ENCODE results near the gene OSER1. TPM values are rescaled to one million over a fixed set of nuclear protein-coding genes. Genes with fewer than 3 reads are reported as not detected.

Gene OSER1
- polyA plus RNA-seq, 1 of the 3 experiments (the other 2 are of a cell fraction), result 22.3 TPM

DNA sequence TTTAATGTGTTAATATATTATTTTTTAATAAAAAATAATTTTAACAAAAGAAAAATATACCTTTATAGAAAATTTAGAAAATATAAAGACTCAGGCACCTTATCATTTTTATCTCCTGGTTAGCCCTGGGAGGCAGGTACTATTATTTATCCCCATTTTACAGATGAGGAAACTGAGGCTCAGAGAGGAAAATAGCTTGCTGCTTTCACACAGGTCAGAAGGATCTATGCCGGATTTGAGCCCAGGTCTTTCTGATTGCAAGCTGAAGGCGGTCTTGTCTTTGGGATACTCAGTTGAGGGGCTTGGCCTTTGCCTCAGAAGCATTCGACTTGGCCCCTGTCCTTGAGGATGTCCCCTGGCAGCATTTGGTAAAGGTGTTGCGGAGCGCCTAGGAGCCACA lies 11.5 kb upstream of the OSER1 start (continued):
- TF ChIP-seq GABPA (IDR thresholded peaks at IDR 0.05; ENCODE audit: low read depth), result no peak

DNA sequence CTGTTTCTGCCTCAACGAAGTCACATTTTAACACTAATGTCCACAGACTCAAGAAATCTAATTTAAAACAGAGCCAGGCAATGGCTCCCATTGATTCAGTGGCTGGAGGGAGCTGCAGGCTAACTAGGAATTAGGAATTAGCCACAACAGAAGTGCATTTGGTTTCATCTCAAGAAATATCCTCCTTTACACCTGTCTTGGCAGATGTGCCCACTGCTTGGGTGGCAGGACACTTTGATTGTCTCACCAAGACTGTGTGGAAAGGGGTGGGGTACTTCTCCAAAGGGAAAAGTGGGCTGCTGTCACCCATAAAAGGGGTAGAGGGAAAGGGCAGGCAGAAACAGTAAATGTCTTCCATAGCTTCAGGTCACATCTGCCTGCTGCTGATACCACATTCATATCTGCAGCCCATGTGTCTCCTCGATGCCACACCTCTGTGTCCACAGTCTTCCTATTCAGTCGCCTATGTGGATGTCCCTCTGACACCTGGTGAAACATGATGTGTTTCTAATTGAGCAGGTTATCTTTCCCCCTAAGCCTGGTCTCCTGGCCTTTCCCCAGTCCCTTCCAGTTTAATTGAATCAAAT lies 10.9 kb upstream of the OSER1 start:
- no peak overlapping the region; a peak in 1 of 4 replicates for H3K27ac ChIP-seq (ENCODE audit: low read depth in 2 of 2, low read length in 1 of 2)
- no peaks in the 10 kb centered on the region for H3F3A ChIP-seq (replicated peaks; ENCODE audit: insufficient read depth)
- no peaks in the 10 kb centered on the region for H3K27me3 ChIP-seq (ENCODE audit: insufficient read depth)
- H3K9ac ChIP-seq, result no peak overlapping the region
- H3K36me3 ChIP-seq (replicated peaks in 1 of 2; ENCODE audit: control insufficient read depth in 1 of 2, insufficient read depth in 2 of 2, low read length in 1 of 2), result no peaks in the 10 kb centered on the region
- TF ChIP-seq, protein P1, sequence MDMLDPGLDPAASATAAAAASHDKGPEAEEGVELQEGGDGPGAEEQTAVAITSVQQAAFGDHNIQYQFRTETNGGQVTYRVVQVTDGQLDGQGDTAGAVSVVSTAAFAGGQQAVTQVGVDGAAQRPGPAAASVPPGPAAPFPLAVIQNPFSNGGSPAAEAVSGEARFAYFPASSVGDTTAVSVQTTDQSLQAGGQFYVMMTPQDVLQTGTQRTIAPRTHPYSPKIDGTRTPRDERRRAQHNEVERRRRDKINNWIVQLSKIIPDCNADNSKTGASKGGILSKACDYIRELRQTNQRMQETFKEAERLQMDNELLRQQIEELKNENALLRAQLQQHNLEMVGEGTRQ (IDR thresholded peaks at IDR 0.05; ENCODE audit: borderline replicate concordance, low read depth, low read length), result no peak
- peak in 1 of 2 experiments; percentile 7; a peak in 1 of 4 replicates for TF ChIP-seq EP300 (IDR thresholded peaks at IDR 0.05; ENCODE audit: borderline replicate concordance in 1 of 2, low read depth in 1 of 2, low read length in 1 of 2)
- no peak for TF ChIP-seq RFX5 (IDR thresholded peaks at IDR 0.05; ENCODE audit: low read length)
- TF ChIP-seq, protein P2, sequence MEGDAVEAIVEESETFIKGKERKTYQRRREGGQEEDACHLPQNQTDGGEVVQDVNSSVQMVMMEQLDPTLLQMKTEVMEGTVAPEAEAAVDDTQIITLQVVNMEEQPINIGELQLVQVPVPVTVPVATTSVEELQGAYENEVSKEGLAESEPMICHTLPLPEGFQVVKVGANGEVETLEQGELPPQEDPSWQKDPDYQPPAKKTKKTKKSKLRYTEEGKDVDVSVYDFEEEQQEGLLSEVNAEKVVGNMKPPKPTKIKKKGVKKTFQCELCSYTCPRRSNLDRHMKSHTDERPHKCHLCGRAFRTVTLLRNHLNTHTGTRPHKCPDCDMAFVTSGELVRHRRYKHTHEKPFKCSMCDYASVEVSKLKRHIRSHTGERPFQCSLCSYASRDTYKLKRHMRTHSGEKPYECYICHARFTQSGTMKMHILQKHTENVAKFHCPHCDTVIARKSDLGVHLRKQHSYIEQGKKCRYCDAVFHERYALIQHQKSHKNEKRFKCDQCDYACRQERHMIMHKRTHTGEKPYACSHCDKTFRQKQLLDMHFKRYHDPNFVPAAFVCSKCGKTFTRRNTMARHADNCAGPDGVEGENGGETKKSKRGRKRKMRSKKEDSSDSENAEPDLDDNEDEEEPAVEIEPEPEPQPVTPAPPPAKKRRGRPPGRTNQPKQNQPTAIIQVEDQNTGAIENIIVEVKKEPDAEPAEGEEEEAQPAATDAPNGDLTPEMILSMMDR (IDR thresholded peaks at IDR 0.05), result no peak
- no peak for TF ChIP-seq FOXM1 (IDR thresholded peaks at IDR 0.05; ENCODE audit: low read depth)
- no peak overlapping the region for H3K4me2 ChIP-seq
- peaks cover 0 to 12% of the 10 kb centered on the region in 2 experiments; a peak in 1 of 4 replicates for H3K4me1 ChIP-seq (ENCODE audit: control insufficient read depth in 1 of 2, insufficient read depth in 2 of 2, low read depth in 1 of 2, low read length in 1 of 2)
- peak; percentile 30 for DNase-seq
- H3K9me2 ChIP-seq, result no peaks in the 10 kb centered on the region
- H3K9me3 ChIP-seq, result no peaks in the 10 kb centered on the region
- no peaks in the 10 kb centered on the region for H3K79me2 ChIP-seq (ENCODE audit: insufficient read depth)
- no peaks in the 10 kb centered on the region for H4K20me1 ChIP-seq (ENCODE audit: insufficient read depth)
- no peak overlapping the region for H2AFZ ChIP-seq (ENCODE audit: low read depth)
- POLR2A ChIA-PET, result no interaction called here
- 44% methylated on average over 3 of the region's 3 CpGs for WGBS (ENCODE audit: low lambda C conversion rate)
- no peak overlapping the region for H3K4me3 ChIP-seq (ENCODE audit: low read depth in 2 of 2, low read length in 1 of 2)
- CTCF ChIA-PET, result interaction anchor here (0.9 to 5.9 kb wide), 6 partner anchors 10 to 249 kb away, joined by 3 to 42 read pairs (median 4); partner anchors contain the start of gene FITM2

DNA sequence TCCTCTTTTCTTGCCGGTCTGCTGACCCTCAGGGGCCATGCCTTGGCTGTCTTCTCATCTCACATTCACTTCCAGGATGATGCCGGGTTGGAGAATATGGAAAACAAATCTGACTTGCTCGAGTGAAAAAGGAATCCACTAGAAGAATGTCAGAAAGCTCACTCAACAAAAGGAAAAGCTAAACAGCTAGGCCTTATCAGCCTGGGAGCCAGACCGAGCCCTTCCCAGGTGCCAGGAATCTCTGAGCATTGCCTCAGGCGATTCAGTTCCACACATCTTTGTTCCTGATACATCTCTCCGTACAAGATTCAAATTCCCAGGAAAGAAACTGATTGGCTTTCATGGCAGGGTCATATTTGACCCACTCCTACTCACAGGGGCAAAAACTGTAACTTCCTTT lies 9.2 kb upstream of the OSER1 start:
- Histone ChIP-seq H3K4me1 (ENCODE audit: control insufficient read depth in 1 of 2, insufficient read depth in 2 of 2, low read depth in 1 of 2, low read length in 1 of 2) (peaks cover 0 to 12% of the 10 kb centered on the region in 2 experiments; a peak in 1 of 4 replicates), H3K9me3 (no peaks in the 10 kb centered on the region), H3K4me3 (ENCODE audit: low read depth in 2 of 2, low read length in 1 of 2) (no peak overlapping the region), H4K20me1 (ENCODE audit: insufficient read depth) (no peaks in the 10 kb centered on the region), H3K36me3 (replicated peaks in 1 of 2; ENCODE audit: control insufficient read depth in 1 of 2, insufficient read depth in 2 of 2, low read length in 1 of 2) (no peaks in the 10 kb centered on the region), H3K27me3 (ENCODE audit: insufficient read depth) (no peaks in the 10 kb centered on the region), H3F3A (replicated peaks; ENCODE audit: insufficient read depth) (no peaks in the 10 kb centered on the region), H3K27ac (ENCODE audit: low read depth in 2 of 2, low read length in 1 of 2) (no peak overlapping the region), H3K9me2 (no peaks in the 10 kb centered on the region), H3K79me2 (ENCODE audit: insufficient read depth) (no peaks in the 10 kb centered on the region), H3K9ac (no peak overlapping the region), H2AFZ (ENCODE audit: low read depth) (no peak overlapping the region), H3K4me2 (no peak overlapping the region)
- CTCF ChIA-PET, result interaction anchor here (0.9 to 11.2 kb wide), 4 partner anchors 11 to 166 kb away, joined by 3 to 264 read pairs (median 24); partner anchors contain the start of gene FITM2
- 67% methylated on average over 6 of the region's 6 CpGs for WGBS (ENCODE audit: low lambda C conversion rate)
- TF ChIP-seq ELF1 (IDR thresholded peaks at IDR 0.05) (no peak), SMC3 (IDR thresholded peaks at IDR 0.05; ENCODE audit: low read depth, low read length) (no peak), TCF12 (IDR thresholded peaks at IDR 0.05) (no peak), RFX5 (IDR thresholded peaks at IDR 0.05; ENCODE audit: low read length) (no peak), SIN3A (IDR thresholded peaks at IDR 0.05; ENCODE audit: borderline replicate concordance, low read depth, low read length) (no peak), EZH2phosphoT487 (IDR thresholded peaks at IDR 0.05; ENCODE audit: borderline replicate concordance, low read depth) (no peak), NRF1 (IDR thresholded peaks at IDR 0.05; ENCODE audit: low read depth, low read length) (no peak), JUND (IDR thresholded peaks at IDR 0.05) (no peak), MXI1 (IDR thresholded peaks at IDR 0.05; ENCODE audit: low read depth, low read length) (no peak), FOXJ3 (CRISPR knock-in tag; IDR thresholded peaks at IDR 0.05) (no peak), RXRA (IDR thresholded peaks at IDR 0.05; ENCODE audit: borderline replicate concordance, low read depth) (no peak)
- TF ChIP-seq, protein P3, sequence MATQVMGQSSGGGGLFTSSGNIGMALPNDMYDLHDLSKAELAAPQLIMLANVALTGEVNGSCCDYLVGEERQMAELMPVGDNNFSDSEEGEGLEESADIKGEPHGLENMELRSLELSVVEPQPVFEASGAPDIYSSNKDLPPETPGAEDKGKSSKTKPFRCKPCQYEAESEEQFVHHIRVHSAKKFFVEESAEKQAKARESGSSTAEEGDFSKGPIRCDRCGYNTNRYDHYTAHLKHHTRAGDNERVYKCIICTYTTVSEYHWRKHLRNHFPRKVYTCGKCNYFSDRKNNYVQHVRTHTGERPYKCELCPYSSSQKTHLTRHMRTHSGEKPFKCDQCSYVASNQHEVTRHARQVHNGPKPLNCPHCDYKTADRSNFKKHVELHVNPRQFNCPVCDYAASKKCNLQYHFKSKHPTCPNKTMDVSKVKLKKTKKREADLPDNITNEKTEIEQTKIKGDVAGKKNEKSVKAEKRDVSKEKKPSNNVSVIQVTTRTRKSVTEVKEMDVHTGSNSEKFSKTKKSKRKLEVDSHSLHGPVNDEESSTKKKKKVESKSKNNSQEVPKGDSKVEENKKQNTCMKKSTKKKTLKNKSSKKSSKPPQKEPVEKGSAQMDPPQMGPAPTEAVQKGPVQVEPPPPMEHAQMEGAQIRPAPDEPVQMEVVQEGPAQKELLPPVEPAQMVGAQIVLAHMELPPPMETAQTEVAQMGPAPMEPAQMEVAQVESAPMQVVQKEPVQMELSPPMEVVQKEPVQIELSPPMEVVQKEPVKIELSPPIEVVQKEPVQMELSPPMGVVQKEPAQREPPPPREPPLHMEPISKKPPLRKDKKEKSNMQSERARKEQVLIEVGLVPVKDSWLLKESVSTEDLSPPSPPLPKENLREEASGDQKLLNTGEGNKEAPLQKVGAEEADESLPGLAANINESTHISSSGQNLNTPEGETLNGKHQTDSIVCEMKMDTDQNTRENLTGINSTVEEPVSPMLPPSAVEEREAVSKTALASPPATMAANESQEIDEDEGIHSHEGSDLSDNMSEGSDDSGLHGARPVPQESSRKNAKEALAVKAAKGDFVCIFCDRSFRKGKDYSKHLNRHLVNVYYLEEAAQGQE (IDR thresholded peaks at IDR 0.05; ENCODE audit: low read depth, low read length), result no peak
- DNase-seq, result no peak
- POLR2A ChIA-PET, result no interaction called here

Measured in SK-N-SH (cell line).